ENCODE results near the gene NCF2. TPM values are rescaled to one million over a fixed set of nuclear protein-coding genes. Genes with fewer than 3 reads are reported as not detected.
"Not testable (repeated sequence)": the region's sequence is repeated elsewhere in the genome, so short reads cannot be mapped to it uniquely, and the experiment has no call there.

NCF2 gene
- total and polyA plus RNA-seq, 4 donors, result 2.8 to 16.8 (median 5.2) TPM

DNA sequence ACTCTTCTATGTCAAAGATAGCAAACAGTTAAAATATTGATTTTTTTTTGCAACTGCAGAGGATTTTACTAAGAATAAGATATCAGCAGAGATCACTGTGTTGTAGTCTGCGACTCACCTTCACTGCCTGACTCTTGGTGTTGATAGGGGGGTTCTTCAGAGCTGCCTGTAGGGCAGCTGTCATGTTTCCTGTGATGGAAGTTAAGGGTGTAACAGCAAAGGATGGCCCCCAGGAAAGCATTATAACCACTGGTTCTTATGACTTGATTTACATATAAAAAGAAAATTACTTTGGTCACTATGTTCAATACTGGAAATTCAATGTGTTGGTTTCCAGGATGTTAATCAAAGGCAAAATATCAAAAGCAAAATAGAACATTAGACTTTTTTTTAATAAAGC is 42.7 kb upstream of the NCF2 start:
- peak in 1 of 6 donors; percentile 9 for DNase-seq (ENCODE audit: low read depth in 4 of 6, low spot score in 6 of 6)
- Histone ChIP-seq H3K4me1 (ENCODE audit: control insufficient read depth, insufficient read depth, low read length) (peaks cover 5% of the 10 kb centered on the region), H3K27ac (ENCODE audit: low read depth, low read length) (peak overlapping the region; percentile 61)

GRCh38 chr1:183632114-183632513 is 41.9 kb upstream of the NCF2 start:
- Histone ChIP-seq H3K9me3 (ENCODE audit: control insufficient read depth, insufficient read depth, low read length) (no peaks in the 10 kb centered on the region), H3K36me3 (ENCODE audit: control insufficient read depth, insufficient read depth, low read length) (peaks cover 2% of the 10 kb centered on the region), H3K27me3 (ENCODE audit: control insufficient read depth, insufficient read depth, low read length) (no peaks in the 10 kb centered on the region), H3K27ac (ENCODE audit: low read depth, low read length) (no peak overlapping the region), H3K4me3 (ENCODE audit: low read depth, low read length) (no peak overlapping the region), H3K4me1 (ENCODE audit: control insufficient read depth, insufficient read depth, low read length) (peaks cover 5% of the 10 kb centered on the region)
- DNase-seq (ENCODE audit: low read depth in 4 of 6, low spot score in 6 of 6), result no peak
- WGBS (ENCODE audit: insufficient coverage), result no CpG with 5 or more reads among the region's 2 CpGs

More for the DNA sequence above, 42.7 kb upstream of the NCF2 start:
- WGBS (ENCODE audit: insufficient coverage), result 56% methylated on average over 1 of the region's 1 CpG
- H3K4me3 ChIP-seq (ENCODE audit: low read depth, low read length), result peak overlapping the region; percentile 94
- H3K27me3 ChIP-seq (ENCODE audit: control insufficient read depth, insufficient read depth, low read length), result no peaks in the 10 kb centered on the region
- peaks cover 2% of the 10 kb centered on the region for H3K36me3 ChIP-seq (ENCODE audit: control insufficient read depth, insufficient read depth, low read length)
- no peaks in the 10 kb centered on the region for H3K9me3 ChIP-seq (ENCODE audit: control insufficient read depth, insufficient read depth, low read length)

GRCh38 chr1:183630748-183631147 is 40.5 kb upstream of the NCF2 start:
- Histone ChIP-seq H3K36me3 (ENCODE audit: control insufficient read depth, insufficient read depth, low read length) (peaks cover 2% of the 10 kb centered on the region), H3K27me3 (ENCODE audit: control insufficient read depth, insufficient read depth, low read length) (no peaks in the 10 kb centered on the region), H3K4me1 (ENCODE audit: control insufficient read depth, insufficient read depth, low read length) (no peaks in the 10 kb centered on the region), H3K9me3 (ENCODE audit: control insufficient read depth, insufficient read depth, low read length) (no peaks in the 10 kb centered on the region), H3K27ac (ENCODE audit: low read depth, low read length) (no peak overlapping the region), H3K4me3 (ENCODE audit: low read depth, low read length) (no peak overlapping the region)
- WGBS (ENCODE audit: insufficient coverage), result 53% methylated on average over 2 of the region's 2 CpGs
- peak in 1 of 6 donors; percentile 57 for DNase-seq (ENCODE audit: low read depth in 4 of 6, low spot score in 6 of 6)

DNA sequence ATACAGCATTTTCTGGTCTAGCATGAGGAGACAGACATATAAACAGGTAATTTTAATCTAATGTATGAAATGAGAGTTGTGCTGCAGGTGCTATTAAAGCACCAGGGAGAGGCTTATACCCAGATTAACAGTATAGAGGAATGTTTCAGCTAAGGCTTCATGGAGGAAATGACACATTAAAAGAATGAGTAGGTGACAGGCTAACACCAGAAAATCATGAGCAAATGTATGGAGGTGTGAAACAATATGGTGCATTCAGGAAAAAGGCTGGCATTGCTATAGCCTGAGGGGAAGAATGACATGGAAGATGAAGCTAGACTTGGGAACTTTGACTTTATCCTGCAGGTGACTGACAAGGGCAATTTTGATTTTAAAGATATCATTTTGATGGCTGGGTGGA is 38.3 kb upstream of the NCF2 start:
- Histone ChIP-seq H3K27me3 (ENCODE audit: control insufficient read depth, insufficient read depth, low read length) (no peaks in the 10 kb centered on the region), H3K36me3 (ENCODE audit: control insufficient read depth, insufficient read depth, low read length) (peaks cover 2% of the 10 kb centered on the region), H3K4me1 (ENCODE audit: control insufficient read depth, insufficient read depth, low read length) (no peaks in the 10 kb centered on the region), H3K27ac (ENCODE audit: low read depth, low read length) (no peak overlapping the region), H3K9me3 (ENCODE audit: control insufficient read depth, insufficient read depth, low read length) (no peaks in the 10 kb centered on the region), H3K4me3 (ENCODE audit: low read depth, low read length) (no peak overlapping the region)
- no peak for DNase-seq (ENCODE audit: low read depth in 4 of 6, low spot score in 6 of 6)

- not testable (repeated sequence) for H3K36me3 ChIP-seq (ENCODE audit: control insufficient read depth, insufficient read depth, low read length); H3K4me1 ChIP-seq (ENCODE audit: control insufficient read depth, insufficient read depth, low read length); H3K27me3 ChIP-seq (ENCODE audit: control insufficient read depth, insufficient read depth, low read length); H3K9me3 ChIP-seq (ENCODE audit: control insufficient read depth, insufficient read depth, low read length); H3K4me3 ChIP-seq (ENCODE audit: low read depth, low read length); H3K27ac ChIP-seq (ENCODE audit: low read depth, low read length); DNase-seq (ENCODE audit: low read depth in 4 of 6, low spot score in 6 of 6)
- no CpG with 5 or more reads among the region's 3 CpGs for WGBS (ENCODE audit: insufficient coverage)
These were observed 36.0 kb upstream of the NCF2 start for GRCh38 chr1:183626236-183626635.

- Histone ChIP-seq H3K4me3 (ENCODE audit: low read depth, low read length) (no peak overlapping the region), H3K27ac (ENCODE audit: low read depth, low read length) (no peak overlapping the region), H3K36me3 (ENCODE audit: control insufficient read depth, insufficient read depth, low read length) (no peaks in the 10 kb centered on the region), H3K27me3 (ENCODE audit: control insufficient read depth, insufficient read depth, low read length) (no peaks in the 10 kb centered on the region), H3K4me1 (ENCODE audit: control insufficient read depth, insufficient read depth, low read length) (no peaks in the 10 kb centered on the region), H3K9me3 (ENCODE audit: control insufficient read depth, insufficient read depth, low read length) (no peaks in the 10 kb centered on the region)
- WGBS (ENCODE audit: insufficient coverage), result 45% methylated on average over 6 of the region's 10 CpGs
- DNase-seq (ENCODE audit: low read depth in 4 of 6, low spot score in 6 of 6), result peak in 2 of 6 donors; percentile 83 to 94
These were observed 32.9 kb upstream of the NCF2 start for GRCh38 chr1:183622884-183623785.

DNA sequence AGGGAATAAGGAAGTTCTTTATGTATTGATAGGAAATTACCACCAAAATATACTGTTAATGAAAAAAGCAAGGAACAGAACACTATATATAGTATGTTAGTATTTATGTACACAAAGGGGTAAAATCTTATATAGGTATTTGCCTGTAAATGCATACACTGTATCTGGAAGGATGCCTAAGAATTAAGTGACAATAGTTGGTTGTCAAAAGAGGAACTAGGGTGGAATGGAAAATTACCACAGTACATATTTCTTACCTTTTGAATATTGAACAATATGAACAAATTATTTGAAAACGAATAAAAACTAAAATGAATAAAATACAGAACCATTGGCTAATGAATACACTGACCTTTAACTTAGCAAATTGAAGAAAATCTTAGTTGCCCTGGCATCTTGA is 31.8 kb upstream of the NCF2 start:
- DNase-seq (ENCODE audit: low read depth in 4 of 6, low spot score in 6 of 6), result no peak
- no peaks in the 10 kb centered on the region for H3K36me3 ChIP-seq (ENCODE audit: control insufficient read depth, insufficient read depth, low read length)
- no peak overlapping the region for H3K4me3 ChIP-seq (ENCODE audit: low read depth, low read length)
- H3K9me3 ChIP-seq (ENCODE audit: control insufficient read depth, insufficient read depth, low read length), result no peaks in the 10 kb centered on the region
- H3K27ac ChIP-seq (ENCODE audit: low read depth, low read length), result no peak overlapping the region
- WGBS (ENCODE audit: insufficient coverage), result no CpG with 5 or more reads among the region's 1 CpG
- H3K27me3 ChIP-seq (ENCODE audit: control insufficient read depth, insufficient read depth, low read length), result no peaks in the 10 kb centered on the region
- H3K4me1 ChIP-seq (ENCODE audit: control insufficient read depth, insufficient read depth, low read length), result no peaks in the 10 kb centered on the region

- no peak overlapping the region for H3K27ac ChIP-seq (ENCODE audit: low read depth, low read length)
- WGBS (ENCODE audit: insufficient coverage), result no CpG with 5 or more reads among the region's 2 CpGs
- no peaks in the 10 kb centered on the region for H3K36me3 ChIP-seq (ENCODE audit: control insufficient read depth, insufficient read depth, low read length)
- no peak overlapping the region for H3K4me3 ChIP-seq (ENCODE audit: low read depth, low read length)
- no peaks in the 10 kb centered on the region for H3K27me3 ChIP-seq (ENCODE audit: control insufficient read depth, insufficient read depth, low read length)
- H3K9me3 ChIP-seq (ENCODE audit: control insufficient read depth, insufficient read depth, low read length), result no peaks in the 10 kb centered on the region
- no peaks in the 10 kb centered on the region for H3K4me1 ChIP-seq (ENCODE audit: control insufficient read depth, insufficient read depth, low read length)
- DNase-seq (ENCODE audit: low read depth in 4 of 6, low spot score in 6 of 6), result no peak
These were observed 30.1 kb upstream of the NCF2 start for GRCh38 chr1:183620311-183620710.

- DNase-seq (ENCODE audit: low read depth in 4 of 6, low spot score in 6 of 6), result no peak
- Histone ChIP-seq H3K27me3 (ENCODE audit: control insufficient read depth, insufficient read depth, low read length) (no peaks in the 10 kb centered on the region), H3K4me3 (ENCODE audit: low read depth, low read length) (no peak overlapping the region), H3K36me3 (ENCODE audit: control insufficient read depth, insufficient read depth, low read length) (no peaks in the 10 kb centered on the region), H3K4me1 (ENCODE audit: control insufficient read depth, insufficient read depth, low read length) (no peaks in the 10 kb centered on the region), H3K9me3 (ENCODE audit: control insufficient read depth, insufficient read depth, low read length) (no peaks in the 10 kb centered on the region), H3K27ac (ENCODE audit: low read depth, low read length) (no peak overlapping the region)
- WGBS (ENCODE audit: insufficient coverage), result no CpG with 5 or more reads among the region's 1 CpG
These were observed 29.5 kb upstream of the NCF2 start for GRCh38 chr1:183619781-183620180.

GRCh38 chr1:183618202-183618601 is 27.9 kb upstream of the NCF2 start:
- DNase-seq (ENCODE audit: low read depth in 4 of 6, low spot score in 6 of 6), result not testable (repeated sequence)

More at GRCh38 chr1:183618202-183618601, 27.9 kb upstream of the NCF2 start:
- H3K27ac ChIP-seq (ENCODE audit: low read depth, low read length); H3K4me3 ChIP-seq (ENCODE audit: low read depth, low read length); H3K4me1 ChIP-seq (ENCODE audit: control insufficient read depth, insufficient read depth, low read length); H3K9me3 ChIP-seq (ENCODE audit: control insufficient read depth, insufficient read depth, low read length); H3K27me3 ChIP-seq (ENCODE audit: control insufficient read depth, insufficient read depth, low read length); H3K36me3 ChIP-seq (ENCODE audit: control insufficient read depth, insufficient read depth, low read length): not testable (repeated sequence)
- WGBS (ENCODE audit: insufficient coverage), result 57% methylated on average over 3 of the region's 5 CpGs

All from spinal cord (tissue), 10 donors.